Measurements from ENCODE around the gene AAMDC. TPM values are rescaled to one million over a fixed set of nuclear protein-coding genes. Genes with fewer than 3 reads are reported as not detected.

The AAMDC gene
- polyA plus RNA-seq, 1 donor from 2014 or later, result 9.7 TPM

- Histone ChIP-seq H3K79me2 (replicated peaks; ENCODE audit: insufficient read depth, low read length) (peaks cover 44% of the 10 kb centered on the region), H3K9me3 (ENCODE audit: low read length) (no peaks in the 10 kb centered on the region), H3K27ac (ENCODE audit: low read length) (no peak overlapping the region), H3K4me3 (ENCODE audit: low read length) (no peak overlapping the region), H3K4me2 (ENCODE audit: low read length) (no peak overlapping the region), H4K20me1 (ENCODE audit: insufficient read depth) (no peaks in the 10 kb centered on the region), H3K9me2 (ENCODE audit: insufficient read depth, low read length) (no peaks in the 10 kb centered on the region), H3K9ac (ENCODE audit: low read length) (no peak overlapping the region), H3K36me3 (ENCODE audit: insufficient read depth, low read length) (no peaks in the 10 kb centered on the region), H2AFZ (ENCODE audit: low read depth, low read length) (no peak overlapping the region), H3F3A (ENCODE audit: insufficient read depth, low read length, poor library complexity, severe bottlenecking) (no peaks in the 10 kb centered on the region), H3K27me3 (ENCODE audit: insufficient read depth, low read depth, low read length) (no peaks in the 10 kb centered on the region)
- TF ChIP-seq POLR2AphosphoS5 (IDR thresholded peaks at IDR 0.05) (no peak), RAD21 (conservative IDR thresholded peaks at IDR 0.05) (no peak), TAF1 (IDR thresholded peaks at IDR 0.05; ENCODE audit: low read depth) (no peak), EP300 (conservative IDR thresholded peaks at IDR 0.05; ENCODE audit: poor library complexity, severe bottlenecking) (no peak), SMC3 (conservative IDR thresholded peaks at IDR 0.05; ENCODE audit: poor library complexity) (no peak), EZH2 (IDR thresholded peaks at IDR 0.05; ENCODE audit: borderline replicate concordance, insufficient read depth, low read length, poor library complexity, severe bottlenecking) (no peak), REST (IDR thresholded peaks at IDR 0.05; ENCODE audit: borderline replicate concordance) (no peak), MXI1 (conservative IDR thresholded peaks at IDR 0.05; ENCODE audit: poor library complexity, severe bottlenecking) (no peak)
- TF ChIP-seq, protein P1, sequence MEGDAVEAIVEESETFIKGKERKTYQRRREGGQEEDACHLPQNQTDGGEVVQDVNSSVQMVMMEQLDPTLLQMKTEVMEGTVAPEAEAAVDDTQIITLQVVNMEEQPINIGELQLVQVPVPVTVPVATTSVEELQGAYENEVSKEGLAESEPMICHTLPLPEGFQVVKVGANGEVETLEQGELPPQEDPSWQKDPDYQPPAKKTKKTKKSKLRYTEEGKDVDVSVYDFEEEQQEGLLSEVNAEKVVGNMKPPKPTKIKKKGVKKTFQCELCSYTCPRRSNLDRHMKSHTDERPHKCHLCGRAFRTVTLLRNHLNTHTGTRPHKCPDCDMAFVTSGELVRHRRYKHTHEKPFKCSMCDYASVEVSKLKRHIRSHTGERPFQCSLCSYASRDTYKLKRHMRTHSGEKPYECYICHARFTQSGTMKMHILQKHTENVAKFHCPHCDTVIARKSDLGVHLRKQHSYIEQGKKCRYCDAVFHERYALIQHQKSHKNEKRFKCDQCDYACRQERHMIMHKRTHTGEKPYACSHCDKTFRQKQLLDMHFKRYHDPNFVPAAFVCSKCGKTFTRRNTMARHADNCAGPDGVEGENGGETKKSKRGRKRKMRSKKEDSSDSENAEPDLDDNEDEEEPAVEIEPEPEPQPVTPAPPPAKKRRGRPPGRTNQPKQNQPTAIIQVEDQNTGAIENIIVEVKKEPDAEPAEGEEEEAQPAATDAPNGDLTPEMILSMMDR (IDR thresholded peaks at IDR 0.05; ENCODE audit: poor library complexity, severe bottlenecking), result no peak
These were observed 41.0 kb upstream of the AAMDC start for GRCh38 chr11:77779935-77780334.

- Histone ChIP-seq H4K20me1 (ENCODE audit: insufficient read depth) (no peaks in the 10 kb centered on the region), H3K79me2 (replicated peaks; ENCODE audit: insufficient read depth, low read length) (peaks cover 55% of the 10 kb centered on the region)
These were observed 37.9 kb upstream of the AAMDC start for GRCh38 chr11:77783025-77783424.

More at GRCh38 chr11:77783025-77783424, 37.9 kb upstream of the AAMDC start:
- Histone ChIP-seq H3K27ac (ENCODE audit: low read length) (no peak overlapping the region), H3K4me2 (ENCODE audit: low read length) (no peak overlapping the region), H3K9ac (ENCODE audit: low read length) (no peak overlapping the region), H3K9me2 (ENCODE audit: insufficient read depth, low read length) (no peaks in the 10 kb centered on the region), H3K9me3 (ENCODE audit: low read length) (no peaks in the 10 kb centered on the region), H3K4me3 (ENCODE audit: low read length) (no peak overlapping the region), H3K36me3 (ENCODE audit: insufficient read depth, low read length) (no peaks in the 10 kb centered on the region), H2AFZ (ENCODE audit: low read depth, low read length) (no peak overlapping the region), H3K27me3 (ENCODE audit: insufficient read depth, low read depth, low read length) (no peaks in the 10 kb centered on the region), H3F3A (ENCODE audit: insufficient read depth, low read length, poor library complexity, severe bottlenecking) (no peaks in the 10 kb centered on the region)
- no peak for TF ChIP-seq REST (IDR thresholded peaks at IDR 0.05; ENCODE audit: borderline replicate concordance)
- TF ChIP-seq EZH2 (IDR thresholded peaks at IDR 0.05; ENCODE audit: borderline replicate concordance, insufficient read depth, low read length, poor library complexity, severe bottlenecking), result no peak
- TF ChIP-seq EP300 (conservative IDR thresholded peaks at IDR 0.05; ENCODE audit: poor library complexity, severe bottlenecking), result no peak
- TF ChIP-seq, protein P1 (IDR thresholded peaks at IDR 0.05; ENCODE audit: poor library complexity, severe bottlenecking), result no peak
- TF ChIP-seq TAF1 (IDR thresholded peaks at IDR 0.05; ENCODE audit: low read depth), result no peak
- no peak for TF ChIP-seq RAD21 (conservative IDR thresholded peaks at IDR 0.05)
- TF ChIP-seq SMC3 (conservative IDR thresholded peaks at IDR 0.05; ENCODE audit: poor library complexity), result no peak
- no peak for TF ChIP-seq POLR2AphosphoS5 (IDR thresholded peaks at IDR 0.05)

Data from neural cell (in vitro differentiated cells).